GM03348 (cell line): ENCODE results near the gene BMP8B.
A peak's percentile ranks its signal among the peaks of the same experiment; 100 is the strongest.

Source experiments
- DNase-seq: peaks from one replicate; pipeline ENCODE4 v3.0.0; 2012; ENCODE audit warnings: low spot score

Gene BMP8B

DNA sequence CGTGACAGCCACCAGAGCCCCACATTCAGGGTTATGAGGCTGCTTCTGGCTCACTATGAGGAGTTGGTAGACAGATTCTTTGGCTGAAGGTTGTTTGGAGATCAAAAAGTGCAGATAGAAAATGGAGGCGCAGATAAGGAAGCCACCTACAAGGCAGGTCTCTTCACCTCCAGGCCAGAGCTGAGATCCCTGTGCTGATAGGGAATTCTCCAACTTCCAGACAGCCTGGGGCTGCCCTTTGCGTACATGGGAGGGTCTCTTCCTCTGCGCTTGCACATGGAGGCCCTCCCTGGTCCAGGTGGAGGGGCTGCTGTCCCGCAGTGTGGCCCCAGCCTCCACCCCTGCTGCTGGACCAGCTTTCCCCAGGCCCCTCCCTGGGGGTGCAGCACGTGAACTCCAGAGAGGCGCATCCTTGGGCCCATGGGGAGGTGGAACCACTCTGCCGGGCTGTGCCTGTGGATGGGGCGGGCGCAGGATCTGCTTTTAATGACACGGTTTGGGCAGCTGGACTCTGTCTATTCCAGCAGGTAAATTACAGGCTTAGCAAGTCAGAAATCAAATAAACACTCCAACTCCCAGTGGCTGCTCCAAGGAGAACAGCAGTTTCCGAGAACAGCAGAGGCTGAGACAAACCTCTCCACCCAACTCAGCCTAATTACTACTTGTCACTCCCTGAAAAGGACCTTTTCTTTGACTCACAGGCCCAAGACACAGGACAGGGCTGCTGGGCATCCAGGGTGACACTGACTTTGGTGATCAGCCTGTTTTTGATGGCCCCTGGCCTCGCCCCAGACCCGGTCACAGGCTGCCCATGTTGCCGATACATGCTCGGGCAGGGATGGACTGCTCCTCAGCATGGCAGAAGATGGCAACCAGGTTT, 29.9 kb downstream of the BMP8B start:
- no peak for DNase-seq

DNA sequence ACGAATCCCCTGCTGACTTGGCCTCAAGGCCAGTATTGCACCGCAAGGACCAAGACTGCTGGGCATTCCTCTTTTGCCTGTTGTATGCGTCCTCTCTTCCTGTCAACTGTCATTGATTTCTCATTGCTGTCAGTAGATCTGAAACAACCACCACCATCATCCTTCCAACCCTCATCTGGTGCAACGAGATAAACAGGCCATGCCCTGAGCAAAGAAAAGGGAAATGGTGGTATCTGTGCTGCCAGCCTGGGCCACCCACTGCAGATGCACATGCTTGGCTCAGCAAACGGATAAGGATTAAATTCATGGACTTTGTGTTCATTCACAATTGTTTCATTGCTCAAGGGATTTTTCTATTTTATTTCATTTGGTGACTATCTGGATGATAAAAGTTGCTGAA, 31.2 kb downstream of the BMP8B start:
- DNase-seq = no peak

DNA sequence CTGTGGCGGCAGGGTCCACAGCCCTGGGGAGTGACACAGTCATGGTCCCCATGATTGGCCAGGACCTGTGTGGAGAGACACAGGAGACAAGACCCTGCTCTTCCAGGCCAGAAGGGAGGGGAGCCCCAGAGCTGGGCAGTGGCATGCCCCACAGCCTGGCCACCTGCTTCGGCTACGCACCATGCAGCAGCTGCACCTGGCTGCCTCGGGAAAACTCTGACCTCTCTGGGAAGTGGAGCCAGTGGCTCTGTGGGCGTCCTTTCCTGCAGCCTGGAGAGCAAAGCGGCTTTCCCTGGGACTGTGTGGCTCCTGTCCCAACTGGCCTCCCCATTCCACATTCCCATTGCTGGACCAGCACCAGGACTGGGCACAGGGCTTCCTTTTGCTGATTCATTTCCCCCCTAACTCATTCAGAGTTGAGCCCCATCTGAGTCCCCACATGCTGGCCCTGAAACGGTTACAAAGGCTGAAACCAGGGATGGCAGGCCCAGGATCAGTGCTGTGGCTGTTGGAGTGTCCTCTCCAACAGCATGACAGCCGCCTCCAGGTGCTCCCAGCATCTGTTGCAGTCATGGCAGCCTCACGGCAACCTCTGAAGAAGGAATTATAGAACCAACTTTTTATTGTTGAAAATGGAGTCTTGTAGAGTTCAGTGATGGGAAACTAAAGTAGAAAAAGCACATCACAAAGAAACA, 32.6 kb downstream of the BMP8B start:
- DNase-seq = no peak

DNA sequence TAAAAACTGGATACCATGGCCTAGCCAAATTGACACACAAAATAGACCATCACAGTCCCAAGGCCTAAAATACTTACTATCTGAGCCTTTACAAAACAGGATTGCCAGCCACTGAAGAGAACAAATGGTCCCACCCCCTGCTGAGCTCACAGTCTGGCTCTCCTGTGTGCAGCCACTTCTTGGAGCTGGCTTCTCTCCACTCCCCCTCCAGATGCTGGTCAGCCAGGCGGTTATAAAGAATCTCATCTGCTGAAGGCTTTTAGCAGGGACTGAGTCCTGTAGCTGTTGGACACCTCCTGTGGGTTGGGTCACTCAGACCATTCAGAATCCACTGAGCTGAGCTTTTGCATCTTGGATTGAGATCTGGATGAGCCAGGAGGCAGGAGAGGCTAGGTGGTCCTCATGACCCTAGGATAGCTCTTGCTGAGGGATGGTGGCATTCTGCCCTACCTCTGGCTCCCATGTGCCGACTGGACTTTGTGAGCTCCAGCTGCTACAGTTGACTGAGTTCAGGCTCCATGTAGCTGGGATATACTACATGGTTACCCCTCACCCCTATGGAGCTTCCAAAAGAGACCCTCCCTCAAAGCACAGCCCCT, 33.7 kb downstream of the BMP8B start:
- DNase-seq = no peak

DNA sequence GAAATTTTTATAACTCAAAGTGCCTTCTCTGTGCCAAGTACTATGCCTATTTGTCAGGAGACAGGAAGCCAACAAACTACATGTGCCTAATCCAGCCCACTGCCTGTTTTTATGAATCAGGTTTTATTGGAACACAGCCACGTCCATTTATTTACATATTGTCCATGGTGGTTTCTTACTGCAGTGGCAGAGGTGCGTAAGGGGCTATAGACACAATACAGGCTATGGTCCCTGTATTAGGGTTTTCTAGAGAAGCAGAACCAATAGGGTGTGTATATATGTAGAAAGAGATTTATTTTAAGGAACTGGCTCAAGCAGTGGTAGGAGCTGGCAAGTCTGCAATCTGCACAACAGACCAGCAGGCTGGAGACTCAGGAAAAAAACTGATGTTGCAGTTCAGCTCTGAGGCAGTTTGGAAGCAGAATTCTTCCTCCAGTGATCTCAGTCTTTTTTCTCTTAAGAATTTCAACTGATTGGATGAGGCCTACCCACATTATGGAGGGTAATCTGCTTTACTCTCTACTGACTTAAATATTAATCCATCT, 34.6 kb downstream of the BMP8B start:
- DNase-seq = no peak

DNA sequence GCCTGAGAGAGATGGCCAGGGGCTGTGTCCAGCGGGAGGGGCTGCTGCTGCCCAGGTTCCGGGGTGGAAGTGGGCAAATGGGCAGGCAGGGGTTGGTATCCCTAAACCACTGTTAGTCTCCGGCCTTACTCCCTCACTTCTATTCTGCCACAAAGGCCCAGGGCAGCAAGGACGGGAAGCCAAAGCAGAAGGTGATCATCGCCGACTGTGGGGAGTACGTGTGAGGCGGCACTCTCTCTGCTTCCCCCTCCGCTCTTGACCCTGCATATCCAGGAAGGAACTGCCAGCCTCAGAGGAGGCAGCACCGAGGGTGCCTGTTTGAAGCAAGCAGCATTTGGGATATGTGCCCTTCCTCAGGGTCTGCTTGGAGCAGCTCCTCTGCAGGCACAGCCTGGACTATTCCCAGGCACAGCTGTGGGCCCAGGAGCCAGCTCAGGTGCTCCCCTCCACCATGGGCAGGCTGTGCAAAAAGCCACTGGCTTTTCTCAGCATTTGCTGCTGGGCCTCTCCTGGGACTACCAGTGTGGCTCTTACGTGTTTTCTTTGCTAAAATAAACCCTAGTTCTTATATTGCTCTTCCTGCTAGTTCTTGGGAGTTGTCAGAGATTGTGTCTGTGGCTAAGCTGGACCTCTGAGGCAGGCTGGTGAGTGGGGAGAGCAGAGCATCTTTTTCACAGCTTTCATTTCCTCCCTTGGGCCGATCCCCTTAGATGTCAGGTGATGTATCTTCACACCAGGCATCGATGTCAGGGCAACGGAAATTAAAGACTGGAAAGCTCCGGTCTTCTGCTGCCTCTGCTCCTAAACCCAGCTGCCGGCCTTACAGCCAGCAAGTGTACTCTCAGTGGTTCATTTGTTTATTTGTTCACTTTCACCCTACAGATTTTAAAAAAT, 35.3 kb downstream of the BMP8B start:
- DNase-seq = no peak

DNA sequence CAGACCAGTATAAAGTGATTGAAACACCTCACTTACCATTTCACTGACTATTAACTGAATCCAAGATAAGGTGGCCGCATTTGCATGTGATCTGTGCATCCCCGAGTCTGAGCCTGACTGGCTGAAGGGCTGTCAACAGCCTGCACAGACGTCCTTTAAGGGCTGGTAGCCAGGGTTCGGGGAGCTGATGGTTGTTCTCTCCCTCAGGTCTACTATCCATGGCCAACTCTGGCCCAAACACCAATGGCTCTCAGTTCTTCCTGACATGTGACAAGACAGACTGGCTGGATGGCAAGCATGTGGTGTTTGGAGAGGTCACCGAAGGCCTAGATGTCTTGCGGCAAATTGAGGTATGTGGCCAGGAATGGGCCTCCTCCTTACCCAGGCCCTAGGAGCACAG, 36.0 kb downstream of the BMP8B start:
- DNase-seq = no peak

DNA sequence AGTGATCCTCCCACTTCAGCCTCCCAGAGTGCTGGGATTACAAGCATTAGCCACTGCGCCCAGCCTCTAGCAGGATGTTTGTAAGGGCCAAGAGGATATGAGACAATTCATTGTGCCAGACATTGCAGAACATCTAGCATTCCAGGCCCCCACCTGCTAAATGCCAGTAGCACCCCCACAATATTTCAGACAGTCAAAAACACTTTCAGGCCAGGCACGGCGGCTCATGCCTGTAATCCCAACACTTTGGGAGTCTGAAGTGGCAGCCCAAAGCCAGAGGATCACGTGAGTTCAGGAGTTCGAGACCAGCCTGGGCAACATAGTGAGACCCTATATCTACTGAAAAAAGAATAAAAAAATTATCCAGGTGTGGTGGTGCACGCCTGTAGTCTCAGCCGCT, 37.1 kb downstream of the BMP8B start:
- DNase-seq = no peak

DNA sequence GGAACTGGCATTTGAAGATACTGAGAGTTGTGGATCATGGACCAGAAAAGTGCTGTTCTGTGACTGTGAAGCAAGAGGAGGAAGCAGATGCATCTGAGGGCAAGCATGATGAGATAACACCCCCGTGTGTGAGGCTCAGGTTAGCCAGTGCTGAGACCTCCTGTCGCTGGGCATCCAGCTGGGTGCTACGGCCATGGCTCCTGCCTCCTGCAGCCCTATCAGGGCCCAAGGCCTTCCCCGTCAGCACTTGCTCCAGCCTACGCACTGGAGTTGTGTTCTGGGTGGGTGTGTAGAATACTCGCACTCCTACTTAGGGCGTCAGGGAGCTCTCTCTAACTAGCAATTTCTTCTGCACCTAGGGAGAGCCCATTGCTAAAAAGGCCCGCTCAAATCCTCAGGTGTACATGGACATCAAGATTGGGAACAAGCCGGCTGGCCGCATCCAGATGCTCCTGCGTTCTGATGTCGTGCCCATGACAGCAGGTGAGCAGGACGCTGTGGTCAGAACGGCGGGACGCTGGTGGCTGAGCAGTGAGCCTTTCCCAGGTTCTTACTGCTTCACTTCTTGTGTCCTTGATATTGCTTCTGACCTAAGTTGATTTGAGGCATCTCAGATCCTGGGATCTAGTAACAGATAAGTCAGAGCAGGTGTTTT, 43.5 kb downstream of the BMP8B start:
- DNase-seq = no peak

DNA sequence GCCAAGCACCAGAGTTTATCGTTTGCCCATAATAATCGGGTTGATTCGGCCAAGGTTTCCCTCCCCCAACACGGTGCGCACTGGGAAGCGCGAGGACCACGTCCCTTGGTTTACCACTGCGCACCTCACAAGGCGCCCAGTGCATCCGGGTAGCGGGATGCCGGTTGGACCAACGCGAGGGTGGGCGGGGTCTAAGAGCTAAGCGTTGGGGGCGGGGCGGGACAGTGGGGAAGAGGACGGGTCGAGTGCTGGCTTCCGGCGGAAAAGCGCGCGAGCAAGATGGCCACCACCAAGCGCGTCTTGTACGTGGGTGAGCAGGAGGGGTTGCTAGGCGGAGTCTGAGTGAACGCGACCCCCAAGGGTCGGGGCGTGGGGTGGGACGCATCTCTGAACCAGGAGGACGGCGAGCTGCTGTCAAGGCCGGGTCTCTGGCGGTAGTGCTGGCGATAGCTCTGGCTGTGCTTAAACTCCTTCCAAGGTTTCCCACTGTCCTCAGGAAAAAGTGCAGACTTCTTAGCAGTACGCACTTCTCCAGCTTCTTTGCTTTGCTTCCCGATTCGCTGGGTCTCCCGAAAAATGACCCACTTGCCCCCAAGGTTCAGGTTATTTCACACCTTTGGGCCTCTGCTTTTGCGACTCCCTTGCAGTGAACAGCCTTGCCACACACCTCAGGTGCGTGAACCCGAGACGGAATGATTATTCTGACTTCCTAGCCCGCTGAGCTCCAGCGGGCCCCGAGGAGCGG, 49.9 kb downstream of the BMP8B start, which contains the start of gene PPIE:
PPIE (plus strand) TSS at position 261 of the 745 bp plus-strand sequence; CDS start at position 280, 19 bp downstream.
- DNase-seq = peak; percentile 97

DNA sequence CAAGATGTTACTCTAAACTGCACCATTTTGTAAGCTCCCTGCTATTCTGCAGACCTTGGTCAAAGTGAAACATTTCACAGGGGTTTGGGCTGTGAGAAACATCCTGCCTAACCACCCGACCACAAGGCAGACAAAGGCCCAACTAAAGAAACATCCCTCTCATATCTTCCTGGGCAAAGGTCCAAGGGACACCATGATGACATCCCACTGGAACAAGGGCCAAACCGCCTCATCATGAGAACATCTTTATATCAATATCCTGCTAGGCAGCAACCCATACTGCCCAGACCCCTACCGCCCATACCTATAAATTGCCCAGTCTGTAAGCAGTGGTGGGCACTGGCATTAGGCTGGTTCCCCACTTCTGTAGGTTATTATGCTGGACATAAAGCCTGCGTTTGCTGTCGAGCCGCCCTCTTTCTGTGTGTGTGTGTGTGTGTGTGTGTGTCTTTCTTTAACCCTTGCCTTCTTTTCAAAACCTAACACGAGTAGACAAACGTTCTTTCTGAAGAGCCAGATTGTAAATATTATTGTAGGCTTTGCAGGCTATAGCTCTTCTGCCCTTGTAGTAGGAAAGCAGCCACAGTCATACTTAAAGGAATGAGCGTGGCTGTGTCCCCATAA, 51.0 kb downstream of the BMP8B start:
- DNase-seq = no peak

DNA sequence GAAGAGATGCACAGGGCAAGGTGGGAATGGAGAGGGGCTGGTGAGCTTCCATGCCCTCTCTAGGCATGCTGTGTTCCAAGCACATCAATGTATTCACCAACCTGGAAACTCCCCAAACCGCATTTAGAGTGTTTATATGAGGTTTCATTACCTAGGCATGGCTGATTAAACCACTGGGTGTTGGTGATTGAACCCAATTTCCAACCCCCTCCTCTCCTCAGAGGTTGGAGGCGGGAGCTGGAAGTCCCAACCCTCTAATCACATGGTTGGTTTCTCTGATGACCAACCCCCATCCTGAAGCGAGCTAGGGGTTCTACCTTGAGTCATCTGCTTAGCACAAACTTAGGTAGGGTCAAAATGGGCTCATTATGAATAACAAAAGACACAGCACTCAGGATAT, 52.9 kb downstream of the BMP8B start:
- no peak for DNase-seq

DNA sequence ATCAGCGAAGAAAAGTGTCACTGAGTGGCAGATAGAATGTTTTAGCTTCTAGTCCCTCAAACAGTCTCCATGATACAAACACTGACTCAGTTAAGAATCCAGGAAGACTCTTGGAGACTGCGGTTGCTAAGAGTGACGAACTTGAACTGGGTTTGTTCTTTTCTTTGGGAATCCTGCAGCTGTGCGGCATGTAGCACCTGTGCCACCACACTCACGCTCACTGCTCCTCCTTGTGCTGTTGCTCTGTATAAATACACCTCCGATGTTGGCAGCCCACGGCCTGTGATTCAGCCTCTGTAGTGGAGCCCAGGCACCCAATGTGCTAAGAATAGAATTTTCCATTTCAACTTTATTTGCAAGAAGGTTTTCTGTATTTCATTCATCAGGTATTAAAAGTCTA, 55.5 kb downstream of the BMP8B start:
- DNase-seq = no peak

DNA sequence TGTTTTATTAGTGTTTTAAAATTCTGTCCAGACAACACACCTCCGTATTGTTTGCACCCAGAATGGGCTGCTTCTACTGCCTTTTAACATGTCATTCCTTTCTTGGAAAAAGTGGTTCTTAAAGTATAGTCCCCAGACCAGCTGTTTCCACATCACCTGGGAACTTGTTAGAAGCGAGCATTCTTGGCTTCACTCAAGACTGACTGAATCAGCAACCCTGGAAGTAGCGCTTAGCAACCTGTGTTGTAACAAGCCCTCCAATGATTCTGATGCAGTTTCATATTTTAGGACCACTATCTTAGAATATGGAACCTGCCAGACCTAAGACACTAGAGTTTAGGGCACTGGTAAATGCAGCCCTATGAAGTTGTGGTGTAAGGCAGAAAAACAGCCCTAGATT, 55.9 kb downstream of the BMP8B start:
- DNase-seq = no peak

DNA sequence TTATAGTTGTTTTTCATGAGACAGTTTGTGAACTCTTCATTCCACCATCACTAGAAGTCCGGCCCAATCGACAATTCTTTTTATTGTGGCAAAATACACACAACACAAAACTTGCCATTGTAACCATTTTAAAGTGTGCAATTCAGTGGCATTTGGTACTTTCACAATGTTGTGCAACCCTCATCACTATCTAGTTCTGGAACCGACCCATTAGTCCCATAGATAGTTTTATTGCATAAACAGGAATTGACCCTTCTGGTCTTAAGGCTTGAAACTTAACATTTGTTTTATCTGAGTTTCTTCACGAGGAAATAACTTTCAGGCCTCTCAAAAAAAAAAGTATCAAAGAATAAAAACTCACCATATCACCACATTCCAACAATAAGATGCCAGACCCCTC, 58.8 kb downstream of the BMP8B start:
- DNase-seq = no peak

DNA sequence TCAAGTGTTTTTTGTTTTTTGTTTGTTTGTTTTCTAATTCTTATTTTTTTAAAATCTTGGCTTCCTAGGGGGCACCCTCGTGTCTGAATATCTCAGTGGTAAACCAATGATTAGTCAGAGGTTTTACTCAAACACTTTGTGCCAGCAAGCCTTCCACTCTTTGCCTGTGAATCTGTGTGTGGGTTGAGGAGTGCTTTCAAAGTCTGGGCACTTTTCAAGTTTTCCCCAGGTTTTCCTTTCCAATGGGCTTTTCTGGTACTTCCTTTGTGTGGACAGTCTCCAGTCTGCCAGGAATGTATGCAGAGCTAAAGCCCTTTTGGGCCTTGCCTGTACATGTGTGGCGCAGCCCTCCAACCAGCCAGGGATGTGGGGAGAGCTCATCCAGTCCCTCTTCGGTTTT, 59.6 kb downstream of the BMP8B start:
- DNase-seq = peak; percentile 21

DNA sequence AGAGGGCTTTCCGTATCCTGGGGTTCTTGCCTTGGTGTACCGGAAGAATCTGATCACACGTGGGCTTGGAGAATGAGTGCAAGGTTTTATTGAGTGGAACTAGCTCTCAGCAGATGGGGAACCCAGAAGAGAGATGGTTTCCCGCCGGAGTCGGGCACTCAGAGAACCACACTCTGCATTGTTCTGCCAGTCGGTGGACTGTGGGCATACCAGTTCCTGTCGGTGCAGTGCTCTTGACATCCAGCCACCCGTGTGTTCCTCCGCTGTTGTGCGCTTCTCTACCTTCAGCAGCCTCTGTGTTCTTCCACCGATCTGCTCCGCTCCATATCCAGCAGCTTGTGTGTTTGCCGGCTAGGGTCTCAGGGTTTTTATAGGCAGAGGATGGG, 60.7 kb downstream of the BMP8B start:
- DNase-seq = no peak

DNA sequence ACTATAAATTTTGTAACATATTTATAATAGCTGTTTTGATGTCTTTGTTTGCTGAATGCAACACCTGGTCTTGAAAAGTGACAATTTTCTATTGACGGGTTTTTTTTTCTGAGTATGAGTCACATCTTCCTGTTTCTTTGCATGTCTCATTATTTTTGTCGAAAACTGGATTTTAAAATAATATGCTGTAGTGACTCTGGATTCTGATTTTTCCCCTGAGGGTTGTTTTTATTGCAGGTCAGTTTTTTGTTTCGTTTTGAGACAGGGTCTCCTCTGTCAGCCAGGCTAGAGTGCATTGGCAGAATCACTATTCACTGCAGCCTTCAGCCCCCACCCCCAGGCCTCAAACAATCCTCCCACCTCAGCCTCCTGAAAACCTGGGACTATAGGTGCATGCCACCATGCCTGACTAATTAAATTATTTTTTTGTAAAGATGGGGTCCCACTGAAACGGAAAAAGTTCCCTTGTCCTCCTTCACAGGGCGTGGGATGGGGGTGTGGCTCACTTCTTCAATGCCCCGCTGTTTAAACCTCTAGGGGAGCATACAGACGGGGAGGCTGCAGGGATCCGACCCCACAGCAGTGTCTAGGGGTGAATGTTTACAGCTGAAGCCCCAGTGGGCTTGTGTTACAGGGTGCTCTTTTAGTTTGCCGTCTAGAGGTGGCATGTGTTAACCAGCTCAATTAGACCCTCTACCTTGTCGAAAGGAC, 61.3 kb downstream of the BMP8B start:
- no peak for DNase-seq

DNA sequence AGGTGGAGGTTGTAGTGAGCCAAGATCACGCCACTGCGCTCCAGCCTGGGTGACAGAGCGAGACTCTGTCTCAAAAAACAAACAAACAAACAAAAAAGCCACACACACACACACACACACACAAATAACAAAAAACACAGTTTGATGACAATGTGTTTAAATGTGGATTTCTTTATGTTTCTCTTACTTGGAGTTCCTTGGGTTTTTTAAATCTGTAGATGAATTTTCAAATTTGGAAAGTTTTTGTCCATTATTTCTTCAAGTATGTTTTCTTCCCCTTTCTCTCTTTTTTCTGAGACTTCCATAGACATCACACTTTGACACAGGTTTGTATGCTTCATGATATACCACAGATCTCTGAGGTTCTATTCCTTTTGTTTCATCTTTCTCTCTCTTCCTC, 62.1 kb downstream of the BMP8B start:
- DNase-seq = no peak
